GM19463 (cell line): ENCODE results near the gene STEAP4.
"Not testable (repeated sequence)": the region's sequence is repeated elsewhere in the genome, so short reads cannot be mapped to it uniquely, and the experiment has no call there.

Experiments
- ATAC-seq: cut with Tn5 transposase; IDR thresholded peaks from one replicate; pipeline ENCODE4 v1.9.1; 2021; ENCODE audit warnings: mild to moderate bottlenecking, moderate library complexity; ENCODE audit not compliant: unreplicated experiment

Gene STEAP4

DNA sequence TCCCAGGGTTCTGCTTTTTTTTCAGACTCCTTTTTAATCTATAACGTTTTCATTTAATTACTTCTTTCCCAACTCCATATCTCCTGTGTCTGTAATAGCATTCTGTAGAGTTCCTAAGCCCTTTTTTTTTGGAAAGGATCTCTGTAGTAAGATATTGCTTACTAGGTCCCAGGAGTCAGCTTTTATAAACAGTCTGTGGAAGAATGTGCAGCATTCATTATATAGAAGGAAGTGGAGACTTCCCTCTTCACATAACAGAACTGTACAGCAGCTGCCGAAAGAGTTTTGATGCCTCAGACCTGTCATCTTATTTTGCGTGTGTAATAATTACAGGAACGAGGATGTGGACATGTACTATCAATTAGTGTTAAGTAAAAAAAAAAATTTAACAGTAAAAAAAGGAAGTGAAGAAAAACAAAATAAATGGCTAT, 7.4 kb upstream of the STEAP4 start:
- no peak for ATAC-seq

DNA sequence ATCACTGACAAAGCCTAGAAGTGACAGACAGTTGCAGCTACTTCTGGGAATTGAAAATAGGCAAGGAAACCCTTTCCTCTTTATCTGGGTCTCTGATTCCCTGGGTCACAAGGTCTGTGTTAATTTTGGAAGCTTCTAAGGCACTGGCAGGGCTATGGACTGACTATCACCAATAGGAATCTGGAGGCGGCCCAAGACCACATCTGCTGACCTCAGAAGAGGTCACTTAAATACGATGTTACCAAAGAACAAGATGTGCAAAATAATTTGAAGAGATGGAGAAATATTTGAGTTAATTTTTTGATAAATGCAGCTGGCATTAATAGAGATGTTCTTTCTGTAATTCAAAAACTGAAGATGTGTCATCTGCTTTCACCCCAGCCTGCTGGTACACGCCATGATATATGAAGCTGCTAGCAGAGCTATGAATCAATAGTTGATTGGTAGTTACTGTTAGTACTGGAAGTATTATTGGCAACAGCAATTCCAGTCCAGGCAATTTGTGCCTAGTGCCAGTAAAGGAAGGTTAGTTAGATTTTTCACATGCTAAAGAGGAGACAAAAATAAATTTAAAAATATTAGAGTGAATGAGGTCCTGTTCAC, 5.5 kb upstream of the STEAP4 start:
- ATAC-seq, result no peak

DNA sequence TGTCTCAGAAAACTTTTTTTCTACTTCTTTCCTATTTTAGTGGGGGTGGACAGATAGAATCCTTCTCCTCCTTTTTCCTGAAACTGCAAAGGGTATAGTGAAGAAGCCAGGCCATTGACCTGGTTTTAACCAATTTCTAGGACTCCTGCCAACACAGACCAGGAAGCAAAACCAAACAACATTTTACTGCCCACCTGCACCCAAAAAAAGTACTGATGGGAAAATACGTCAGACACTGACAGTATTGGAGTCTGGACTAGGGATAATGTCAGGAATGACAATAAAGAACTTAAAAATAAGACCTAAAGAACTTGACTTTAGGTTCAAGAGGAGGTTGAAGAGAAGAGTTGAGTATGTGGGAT, 5.0 kb upstream of the STEAP4 start:
- ATAC-seq, result no peak

DNA sequence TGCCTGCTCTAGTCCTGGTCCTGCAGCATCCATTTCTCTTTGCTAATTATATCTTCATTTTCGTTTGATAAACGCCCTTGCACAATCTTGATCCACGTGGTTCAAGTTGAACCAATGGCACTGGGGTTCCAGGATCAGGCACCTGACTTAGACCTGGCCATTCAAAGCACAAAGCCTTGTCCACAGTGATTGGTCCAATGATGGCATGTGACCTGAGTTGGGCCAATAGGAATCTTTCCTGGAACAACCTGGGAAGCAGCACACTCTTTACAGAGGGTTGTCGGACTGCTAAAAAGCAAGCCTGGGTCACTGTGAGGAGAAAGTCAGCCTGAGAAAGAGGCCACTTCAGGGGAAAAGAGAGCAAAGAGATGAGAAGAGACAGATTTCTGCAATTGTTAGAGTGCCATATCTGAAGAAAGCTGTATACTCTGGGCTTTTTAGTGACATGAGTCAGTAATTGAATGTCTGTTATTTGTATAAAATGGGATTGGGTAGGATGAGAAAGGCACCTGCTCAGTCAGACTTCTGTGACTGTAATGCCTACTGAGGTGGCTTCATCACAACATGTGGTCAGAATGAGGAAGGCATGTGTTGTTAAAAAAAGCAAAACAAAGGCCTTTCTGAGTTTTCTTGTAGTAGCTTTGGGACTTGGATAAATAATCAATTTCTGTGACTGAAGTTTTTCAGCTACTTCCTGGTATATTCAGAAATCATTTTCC, 4.4 kb upstream of the STEAP4 start:
- ATAC-seq, result no peak

DNA sequence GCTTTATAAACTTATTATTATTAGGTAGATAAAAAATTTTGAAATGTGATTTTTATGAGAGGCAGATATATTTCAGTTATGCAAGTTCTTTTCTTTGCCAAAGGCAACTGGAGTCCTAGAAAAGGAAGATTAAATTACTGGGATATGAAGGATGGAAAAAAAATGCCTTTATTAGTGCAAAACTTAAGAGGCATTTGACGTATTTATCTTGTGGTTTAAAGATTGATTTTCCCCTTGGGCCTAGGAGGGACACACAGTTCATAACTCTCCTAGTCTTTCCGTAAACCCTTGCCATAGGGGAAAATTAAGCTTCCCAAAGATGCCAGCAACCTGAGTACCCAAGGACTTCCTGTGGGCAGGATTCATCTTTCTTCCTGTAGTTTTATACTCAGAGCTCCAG, 3.1 kb upstream of the STEAP4 start:
- ATAC-seq, result no peak

DNA sequence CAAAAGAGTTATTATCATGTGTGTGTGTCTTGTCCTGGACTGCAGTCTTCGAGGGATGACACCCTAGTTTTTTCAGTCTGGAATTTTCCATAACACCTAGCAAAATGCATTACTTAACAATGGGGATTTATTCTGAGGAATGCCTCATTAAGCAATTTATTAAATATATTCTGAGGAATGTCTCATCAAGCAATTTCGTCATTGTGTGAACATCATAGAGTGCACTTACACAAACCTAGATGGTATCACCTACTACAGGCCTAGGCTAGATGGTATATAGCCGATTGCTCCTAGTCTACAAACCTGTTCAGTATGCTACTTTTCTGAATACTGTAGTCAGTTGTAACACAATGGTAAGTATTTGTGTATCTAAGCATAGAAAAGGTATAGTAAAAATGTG, 1.1 kb upstream of the STEAP4 start:
- ATAC-seq, result no peak

DNA sequence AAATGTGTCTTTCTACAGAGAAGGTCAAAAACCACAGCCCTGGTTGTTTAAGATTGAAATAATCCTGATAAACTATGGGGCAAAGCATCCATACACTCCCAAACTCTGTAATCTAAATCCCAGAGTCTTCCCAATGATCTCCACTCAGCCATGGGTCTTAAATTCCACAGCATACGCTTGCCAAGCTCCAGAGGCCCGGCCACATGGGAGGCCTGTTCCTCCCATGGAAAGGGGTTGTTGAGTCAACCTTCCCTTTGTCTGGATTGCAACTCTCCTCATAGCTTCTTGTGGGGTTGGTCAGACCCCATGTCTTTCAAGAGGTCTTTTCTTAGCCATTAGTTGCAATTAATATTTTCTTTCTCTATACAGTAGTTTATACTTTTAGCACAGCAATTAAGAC, 718 bp upstream of the STEAP4 start:
- no peak for ATAC-seq

DNA sequence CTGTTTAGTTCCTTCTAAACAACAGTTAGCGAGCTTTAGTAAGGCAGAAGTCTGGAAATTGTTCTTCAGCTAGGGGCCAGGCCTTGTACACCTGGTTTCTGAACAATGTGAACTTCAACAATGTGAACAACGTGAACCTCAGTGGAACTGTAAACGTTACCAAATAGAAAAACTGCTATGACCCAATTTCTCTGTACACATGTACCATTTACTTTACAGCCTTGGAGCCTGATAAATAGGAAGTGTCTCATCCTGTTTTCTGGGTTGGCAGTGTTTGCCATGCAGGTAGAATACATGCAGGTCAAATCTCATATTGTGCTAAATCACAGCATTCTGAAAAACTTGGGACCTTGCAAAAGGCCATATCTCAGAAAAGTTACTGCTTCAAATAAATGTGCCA, 1.6 kb downstream of the STEAP4 start:
- ATAC-seq, result no peak

DNA sequence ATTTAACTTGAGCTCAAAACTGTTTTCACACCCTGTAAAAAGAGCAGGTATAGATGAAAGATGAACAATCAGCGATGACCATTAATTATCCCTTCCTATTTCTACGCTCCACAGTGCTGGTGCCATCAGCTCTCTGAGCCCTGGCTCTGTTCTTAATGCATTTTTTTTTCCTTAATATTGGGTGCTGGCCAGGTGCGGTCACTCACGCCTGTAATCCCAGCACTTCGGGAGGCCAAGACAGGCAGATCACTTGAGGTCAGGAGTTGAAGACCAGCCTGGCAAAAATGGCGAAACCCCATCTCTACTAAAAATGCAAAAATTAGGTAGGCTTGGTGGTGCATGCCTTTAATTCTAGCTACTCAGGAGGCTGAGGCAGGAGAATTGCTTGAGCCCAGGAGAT, 4.2 kb downstream of the STEAP4 start:
- no peak for ATAC-seq

DNA sequence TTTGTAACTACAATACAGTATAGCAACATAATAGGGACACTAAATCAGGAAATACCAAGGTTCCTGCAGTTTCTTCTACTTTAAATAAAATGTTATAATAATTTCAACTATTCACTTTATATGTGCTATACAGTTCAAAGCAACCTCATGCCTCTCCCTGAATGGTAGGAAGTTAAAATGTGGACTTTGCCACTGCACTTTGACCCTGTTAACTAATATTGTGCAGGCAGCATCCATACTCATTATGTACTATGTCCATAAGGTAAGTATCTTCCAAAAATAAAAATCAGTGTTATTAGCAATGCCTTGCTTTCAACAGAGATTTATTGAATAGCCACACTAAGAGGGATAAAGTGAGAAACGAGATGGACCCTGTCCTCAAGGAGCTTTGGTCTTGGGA, 4.8 kb downstream of the STEAP4 start:
- ATAC-seq, result no peak

DNA sequence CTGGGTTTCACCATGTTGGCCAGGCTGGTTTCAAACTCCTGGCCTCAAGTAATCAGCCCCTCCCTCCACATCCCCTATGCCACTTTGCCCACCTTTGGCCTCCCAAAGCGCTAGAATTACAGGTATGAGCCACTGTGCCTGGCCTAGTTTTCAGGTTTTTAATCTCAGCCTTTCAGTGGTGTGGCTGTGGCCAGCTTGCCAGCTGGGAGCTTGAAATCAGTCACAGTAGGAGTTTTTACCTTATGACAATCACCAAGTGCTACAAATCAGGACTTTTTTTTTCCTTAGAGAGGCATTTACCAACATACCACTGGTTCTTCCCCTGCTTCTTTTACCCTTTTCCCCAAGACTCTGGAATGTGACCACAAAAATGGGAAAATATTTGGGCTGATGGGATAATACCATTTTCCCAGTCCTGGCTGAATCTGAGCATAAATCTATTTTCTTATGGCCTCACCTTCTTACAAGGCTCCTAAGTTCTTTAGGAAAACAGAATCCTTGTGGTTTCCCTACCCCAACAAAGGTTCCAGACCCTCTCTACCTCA, 6.2 kb downstream of the STEAP4 start:
- ATAC-seq, result no peak

DNA sequence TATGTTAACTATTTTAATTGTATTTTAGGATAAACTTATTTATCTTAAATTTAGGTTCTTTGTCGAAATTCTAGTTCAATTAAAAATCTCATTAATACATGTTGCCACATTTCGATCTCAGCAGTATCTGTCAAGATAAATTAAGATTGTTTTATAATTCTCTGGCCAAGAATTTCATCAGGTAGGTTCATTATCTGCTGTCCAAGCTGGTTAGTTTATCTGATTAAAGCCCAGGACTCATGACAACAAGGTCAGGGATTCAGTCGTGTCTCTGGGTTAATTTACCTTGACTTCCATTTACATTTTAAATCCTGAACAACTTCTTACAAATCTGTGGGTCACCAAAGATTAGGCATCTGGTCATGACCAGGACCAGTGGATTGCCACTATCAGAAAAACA, 7.6 kb downstream of the STEAP4 start:
- ATAC-seq, result no peak

DNA sequence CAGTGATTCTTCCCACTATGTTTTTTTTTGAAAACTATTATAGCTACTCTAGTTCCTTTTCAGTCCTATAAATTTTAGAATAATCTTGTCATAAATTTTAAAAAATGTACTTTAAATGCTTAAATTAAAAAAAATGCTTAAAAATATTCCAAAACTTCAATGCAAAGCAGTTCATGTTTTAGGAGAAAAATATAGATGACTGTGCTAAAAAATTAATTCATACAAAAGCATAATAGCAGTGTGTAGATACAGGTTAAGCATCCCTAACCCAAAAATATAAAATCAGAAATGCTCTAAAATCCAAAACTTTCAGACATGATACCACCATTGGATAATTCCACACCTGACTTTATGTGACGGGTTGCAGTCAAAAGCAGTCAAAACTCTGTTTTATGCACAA, 12.8 kb downstream of the STEAP4 start:
- no peak for ATAC-seq

DNA sequence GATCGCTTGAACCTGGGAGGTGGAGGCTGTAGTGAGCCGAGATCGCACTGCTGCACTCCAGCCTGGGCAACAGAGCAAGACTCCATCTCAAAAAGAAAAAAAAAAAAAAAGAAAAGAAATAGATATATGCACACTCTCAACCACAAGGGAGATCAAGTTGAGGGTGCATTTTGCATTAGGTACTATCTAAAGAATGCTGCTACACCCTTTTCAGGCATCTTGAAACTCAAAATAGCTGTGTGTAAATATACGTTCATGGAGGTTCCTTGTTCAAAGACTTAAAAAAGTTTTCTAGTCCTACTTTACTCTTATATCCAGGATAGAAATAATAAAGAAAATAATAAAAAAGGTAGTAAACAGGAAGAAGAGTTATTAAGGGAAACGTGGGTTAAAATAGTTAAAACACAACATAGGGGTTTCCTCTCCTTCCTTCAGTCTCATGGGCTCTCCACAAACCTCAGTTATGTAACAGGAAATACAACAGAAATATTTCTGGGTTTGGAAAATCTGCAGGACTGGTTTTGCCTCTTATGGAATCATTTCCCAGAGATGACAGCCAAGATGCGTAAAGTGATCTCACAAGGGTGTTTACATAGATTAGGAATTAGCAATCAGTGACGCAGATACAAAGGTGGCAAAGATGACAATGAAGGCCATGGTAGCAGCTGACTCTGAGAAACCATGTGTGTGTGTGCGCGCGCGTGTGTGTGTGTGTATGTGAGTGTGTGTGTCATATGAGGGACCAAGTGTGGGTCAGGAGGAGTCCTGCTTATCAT, 15.1 kb downstream of the STEAP4 start:
- ATAC-seq, result no peak

DNA sequence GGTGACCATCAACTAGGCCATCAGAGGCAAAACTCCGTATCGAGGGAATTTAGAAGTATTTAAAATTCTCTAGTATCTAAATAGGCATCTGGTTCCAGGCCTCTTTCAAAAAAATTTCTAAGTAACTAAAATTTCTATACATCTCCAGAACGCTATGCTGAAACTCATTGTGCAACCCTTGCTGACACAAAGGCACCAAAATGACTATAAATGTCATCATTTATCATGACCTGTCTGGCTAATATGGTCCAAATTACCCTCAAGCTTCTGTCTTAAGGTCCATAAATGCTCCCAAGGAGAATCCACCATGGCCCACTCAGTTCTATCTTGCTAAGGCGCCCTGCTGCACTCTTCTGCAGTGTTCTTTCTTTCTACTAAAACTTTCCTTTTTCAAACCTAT, 16.2 kb downstream of the STEAP4 start:
- no peak for ATAC-seq

DNA sequence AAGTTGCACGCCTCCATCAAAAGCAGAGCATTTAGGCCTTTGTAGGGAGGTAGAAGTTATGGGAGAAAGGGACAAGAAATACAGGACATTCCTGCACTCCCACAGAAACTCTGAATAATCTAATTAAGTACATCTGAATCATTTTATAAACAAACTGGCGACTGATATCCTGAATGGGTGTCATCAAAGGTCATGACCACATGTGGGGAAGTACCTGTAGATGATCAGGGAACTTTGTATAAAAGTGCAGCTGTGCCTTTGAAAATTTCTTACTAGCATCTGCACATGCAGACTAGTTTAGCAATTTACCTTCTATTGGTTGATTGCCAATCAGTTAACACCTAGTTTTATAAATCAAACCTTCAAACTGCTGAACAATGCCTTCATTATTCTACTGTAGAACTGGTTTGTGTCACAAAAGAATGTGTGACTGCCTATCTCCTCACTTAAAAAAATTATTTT, 17.1 kb downstream of the STEAP4 start:
- no peak for ATAC-seq

DNA sequence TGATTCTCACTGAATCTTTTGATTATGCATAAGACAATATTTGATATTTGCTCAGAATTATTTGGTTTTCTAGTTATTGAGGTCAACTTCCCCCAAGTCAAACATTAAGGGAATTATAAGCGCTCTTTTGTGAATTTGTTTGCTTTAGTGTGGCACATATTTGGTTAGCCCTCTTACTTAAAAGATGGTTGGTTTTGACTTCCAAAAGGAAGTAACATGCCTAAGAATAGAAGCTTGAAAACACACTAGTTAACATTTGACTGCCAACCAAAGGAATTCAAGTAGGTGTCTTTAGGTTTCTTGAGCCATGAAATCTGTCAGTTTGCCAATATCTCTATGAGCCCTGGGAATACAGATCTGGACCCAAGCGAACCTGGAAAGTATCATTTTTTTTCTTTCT, 24.9 kb downstream of the STEAP4 start:
- no peak for ATAC-seq

DNA sequence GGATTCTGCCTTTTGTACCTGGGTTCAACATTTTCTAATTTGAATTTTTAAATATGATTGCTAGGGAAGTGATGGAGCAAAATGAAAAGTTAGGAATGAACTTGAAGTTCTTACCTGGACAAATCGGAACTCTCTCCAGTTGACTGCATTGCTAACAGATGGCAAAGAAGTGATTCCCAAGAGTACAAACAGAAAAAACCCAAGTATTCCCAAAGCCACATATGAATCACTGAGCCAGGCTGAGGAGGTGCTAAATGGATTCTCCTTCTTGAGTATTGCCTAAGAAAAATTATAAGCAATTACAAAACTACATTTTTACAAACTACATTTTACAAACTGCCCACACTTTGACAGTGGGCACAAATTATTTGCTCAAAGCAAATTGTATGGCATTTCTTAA, 25.9 kb downstream of the STEAP4 start:
- ATAC-seq, result no peak

DNA sequence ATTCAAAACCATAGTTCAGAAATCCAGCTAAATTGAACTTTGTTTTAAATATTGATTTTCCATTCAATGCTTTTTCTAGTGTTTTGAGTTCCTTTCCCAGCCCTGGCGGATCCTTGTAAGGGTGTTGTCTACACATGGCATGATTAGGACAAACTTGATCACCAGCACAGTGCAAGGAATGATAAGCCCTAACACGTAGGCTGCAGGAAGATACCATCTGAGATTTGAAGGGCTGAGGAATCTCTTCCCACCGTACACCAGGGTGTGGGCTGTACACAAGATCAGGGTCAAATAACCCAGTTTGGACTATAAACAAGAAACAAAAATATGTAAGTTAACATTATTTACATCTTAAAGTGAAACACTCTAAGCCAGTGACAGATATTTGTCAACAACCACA, 27.4 kb downstream of the STEAP4 start:
- no peak for ATAC-seq

DNA sequence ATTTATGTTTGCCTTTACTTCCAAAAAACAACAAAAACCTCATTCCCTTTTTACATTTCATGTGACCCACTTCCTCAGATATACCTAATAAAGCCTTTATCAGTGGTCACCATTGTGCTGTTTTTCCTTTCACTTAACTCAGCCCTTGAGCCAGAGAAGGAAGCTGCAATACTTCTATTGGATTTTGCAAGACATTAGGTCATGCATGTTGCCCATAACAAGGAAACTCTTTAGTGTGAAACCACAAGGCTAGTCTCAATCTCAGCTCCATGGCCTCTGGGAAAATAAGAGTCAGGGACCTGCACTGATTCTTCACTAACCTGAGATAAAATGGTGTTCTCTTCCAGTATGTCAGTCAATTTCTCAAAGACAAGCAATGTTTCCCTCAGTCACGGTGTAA, 27.8 kb downstream of the STEAP4 start:
- no peak for ATAC-seq

DNA sequence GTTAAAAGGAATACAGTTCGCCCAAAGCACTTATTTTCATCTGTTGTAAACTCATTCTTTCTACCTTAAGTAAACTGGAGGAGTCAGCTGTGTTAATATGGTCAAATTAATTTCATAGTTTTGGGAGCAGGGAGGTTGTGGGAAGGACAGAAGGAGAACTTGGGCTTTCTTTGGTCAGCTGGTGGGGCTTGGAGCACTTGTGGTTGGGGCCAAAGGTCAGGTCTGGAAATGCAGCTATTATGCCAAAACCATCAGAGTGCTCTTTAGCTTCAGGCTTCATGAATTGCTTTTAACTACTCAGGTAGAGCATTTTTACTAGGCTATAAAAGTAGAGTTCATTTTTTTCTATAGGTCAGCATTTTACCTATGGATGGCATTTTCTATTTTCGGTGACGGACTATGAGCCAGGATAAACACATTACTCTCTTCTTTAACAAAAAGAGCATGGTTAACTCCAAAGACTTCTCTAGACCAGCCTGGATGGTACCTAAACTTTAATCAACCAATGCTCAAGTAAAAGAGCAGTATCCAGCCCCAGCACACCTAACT, 30.0 kb downstream of the STEAP4 start:
- no peak for ATAC-seq

DNA sequence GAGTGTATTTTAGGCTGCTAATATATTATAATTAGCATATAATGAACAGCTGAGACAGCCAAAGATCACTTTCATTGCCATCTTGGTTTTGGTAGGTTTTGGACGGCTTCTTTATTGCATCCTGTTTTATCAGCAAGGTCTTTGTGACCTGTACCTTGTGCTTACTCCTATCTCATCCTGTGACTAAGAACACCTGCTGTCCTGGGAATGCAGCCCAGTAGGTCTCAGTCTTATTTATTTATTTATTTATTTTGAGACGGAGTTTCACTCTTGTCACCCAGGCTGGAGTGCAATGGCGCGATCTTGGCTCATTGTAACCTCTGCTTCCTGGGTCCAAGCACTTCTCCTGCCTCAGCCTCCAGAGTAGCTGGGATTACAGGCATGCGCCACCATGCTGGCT, 31.8 kb downstream of the STEAP4 start:
- not testable (repeated sequence) for ATAC-seq
